Urothelium cell line (cell line): ENCODE data around the gene TBC1D30.
A peak's percentile ranks its signal among the peaks of the same experiment; 100 is the strongest.
"Not testable (repeated sequence)": the region's sequence is repeated elsewhere in the genome, so short reads cannot be mapped to it uniquely, and the experiment has no call there.

ENCODE experiments used
- DNase-seq: peaks from one replicate; pipeline ENCODE4 v3.0.0; 2011; ENCODE audit warnings: low spot score, mixed read lengths
- FAIRE-seq: peaks from 2 replicates; lab custom pipeline; 2011; peaks lifted over from hg19 to GRCh38; lab: Jason Lieb, UNC

TBC1D30 gene

GRCh38 chr12:64848409-64848808 is 24.0 kb downstream of the TBC1D30 start:
- not testable (repeated sequence) for DNase-seq, FAIRE-seq

GRCh38 chr12:64858882-64859605 is 34.6 kb downstream of the TBC1D30 start:
- FAIRE-seq = no peak
- DNase-seq = no peak

- no peak for FAIRE-seq
- DNase-seq = no peak
Observed at GRCh38 chr12:64860446-64860998, 36.1 kb downstream of the TBC1D30 start.

- DNase-seq (no peak), FAIRE-seq (no peak)
Observed at GRCh38 chr12:64864319-64864718, 39.9 kb downstream of the TBC1D30 start.

GRCh38 chr12:64875186-64875585 is 50.7 kb downstream of the TBC1D30 start:
- no peak for DNase-seq
- FAIRE-seq = no peak

GRCh38 chr12:64876388-64877071 is 52.1 kb downstream of the TBC1D30 start:
- DNase-seq = no peak
- no peak for FAIRE-seq

- FAIRE-seq (no peak), DNase-seq (no peak)
Observed at GRCh38 chr12:64877363-64878004, 53.0 kb downstream of the TBC1D30 start.

GRCh38 chr12:64882687-64883086 is 58.2 kb downstream of the TBC1D30 start:
- no peak for DNase-seq
- no peak for FAIRE-seq

GRCh38 chr12:64883264-64884163 is 59.1 kb downstream of the TBC1D30 start:
- no peak for FAIRE-seq
- DNase-seq = peak; percentile 21

GRCh38 chr12:64884164-64884542 is 59.7 kb downstream of the TBC1D30 start:
- no peak for DNase-seq
- FAIRE-seq = no peak

- DNase-seq (no peak), FAIRE-seq (no peak)
Observed at GRCh38 chr12:64884728-64885127, 60.3 kb downstream of the TBC1D30 start.

- FAIRE-seq = no peak
Observed at GRCh38 chr12:64889434-64890216, 65.2 kb downstream of the TBC1D30 start.

GRCh38 chr12:64890873-64891468 is 66.5 kb downstream of the TBC1D30 start:
- FAIRE-seq = no peak
- peak; percentile 58 for DNase-seq

More at GRCh38 chr12:64889434-64890216, 65.2 kb downstream of the TBC1D30 start:
- no peak for DNase-seq

- FAIRE-seq (no peak), DNase-seq (no peak)
Observed at GRCh38 chr12:64891629-64892028, 67.2 kb downstream of the TBC1D30 start.

GRCh38 chr12:64892561-64892960 is 68.1 kb downstream of the TBC1D30 start:
- FAIRE-seq = no peak
- no peak for DNase-seq

GRCh38 chr12:64893961-64894360 is 69.5 kb downstream of the TBC1D30 start:
- DNase-seq = peak; percentile 19
- no peak for FAIRE-seq

- no peak for FAIRE-seq
- no peak for DNase-seq
Observed at GRCh38 chr12:64894827-64895475, 70.5 kb downstream of the TBC1D30 start.

GRCh38 chr12:64895526-64895925 is 71.1 kb downstream of the TBC1D30 start:
- FAIRE-seq = no peak
- DNase-seq = no peak

- FAIRE-seq (no peak), DNase-seq (peak; percentile 38)
Observed at GRCh38 chr12:64900540-64900939, 76.1 kb downstream of the TBC1D30 start.
